Right lobe of liver (tissue), 4 donors: ENCODE results near the gene TRAFD1.

ENCODE experiments used
- POLR2A ChIP-seq: fragments of 450-650 bp; IDR thresholded peaks from one replicate; pipeline ENCODE4 v1.6.1; 2017; ENCODE audit warnings: antibody characterized with exemption, mild to moderate bottlenecking
- TF ChIP-seq, protein P1 (sequence below), 4 donors: fragments of 200-600 bp in 3 of 4; fragments of 450-650 bp in 1 of 4; IDR thresholded peaks; one replicate each; pipeline versions ENCODE4 v1.5.1 to v1.8.0; 2016 to 2022; ENCODE audit warnings: antibody characterized with exemption in 4 of 4, mild to moderate bottlenecking in 2 of 4
- donor health status: DM: no; HTN: no; CAD: no.
- donor health status: DM: no; HTN: no; CAD: no.
- donor health status: DM: no; HTN: yes; CAD: no.

DNA sequence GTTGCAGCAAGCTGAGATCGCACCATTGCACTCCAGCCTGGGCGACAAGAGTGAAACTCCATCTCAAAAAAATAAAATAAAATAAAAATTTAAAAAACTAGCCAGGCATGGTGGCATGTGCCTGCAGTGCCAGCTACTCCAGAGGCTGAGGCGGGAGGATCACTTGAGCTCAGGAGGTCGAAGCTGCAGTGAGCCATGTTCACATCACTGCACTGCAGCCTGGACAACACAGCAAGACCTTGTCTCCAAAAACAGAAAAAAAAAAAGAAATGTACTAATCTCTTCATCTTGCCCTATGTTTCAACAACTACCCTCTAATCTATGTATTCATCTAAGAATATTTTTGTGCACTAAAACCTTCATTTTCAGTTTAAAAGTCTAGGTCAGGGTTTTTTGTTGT, 23.2 kb upstream of the TRAFD1 start:
- TF ChIP-seq, protein P1, sequence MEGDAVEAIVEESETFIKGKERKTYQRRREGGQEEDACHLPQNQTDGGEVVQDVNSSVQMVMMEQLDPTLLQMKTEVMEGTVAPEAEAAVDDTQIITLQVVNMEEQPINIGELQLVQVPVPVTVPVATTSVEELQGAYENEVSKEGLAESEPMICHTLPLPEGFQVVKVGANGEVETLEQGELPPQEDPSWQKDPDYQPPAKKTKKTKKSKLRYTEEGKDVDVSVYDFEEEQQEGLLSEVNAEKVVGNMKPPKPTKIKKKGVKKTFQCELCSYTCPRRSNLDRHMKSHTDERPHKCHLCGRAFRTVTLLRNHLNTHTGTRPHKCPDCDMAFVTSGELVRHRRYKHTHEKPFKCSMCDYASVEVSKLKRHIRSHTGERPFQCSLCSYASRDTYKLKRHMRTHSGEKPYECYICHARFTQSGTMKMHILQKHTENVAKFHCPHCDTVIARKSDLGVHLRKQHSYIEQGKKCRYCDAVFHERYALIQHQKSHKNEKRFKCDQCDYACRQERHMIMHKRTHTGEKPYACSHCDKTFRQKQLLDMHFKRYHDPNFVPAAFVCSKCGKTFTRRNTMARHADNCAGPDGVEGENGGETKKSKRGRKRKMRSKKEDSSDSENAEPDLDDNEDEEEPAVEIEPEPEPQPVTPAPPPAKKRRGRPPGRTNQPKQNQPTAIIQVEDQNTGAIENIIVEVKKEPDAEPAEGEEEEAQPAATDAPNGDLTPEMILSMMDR (IDR thresholded peaks at IDR 0.05), result no peak
- no peak for TF ChIP-seq POLR2A
